Measurements from ENCODE around the gene MLC1. TPM values are rescaled to one million over a fixed set of nuclear protein-coding genes. Genes with fewer than 3 reads are reported as not detected.

The MLC1 gene
- total RNA-seq, 1 donor from 2014 or later, result 29.2 TPM

DNA sequence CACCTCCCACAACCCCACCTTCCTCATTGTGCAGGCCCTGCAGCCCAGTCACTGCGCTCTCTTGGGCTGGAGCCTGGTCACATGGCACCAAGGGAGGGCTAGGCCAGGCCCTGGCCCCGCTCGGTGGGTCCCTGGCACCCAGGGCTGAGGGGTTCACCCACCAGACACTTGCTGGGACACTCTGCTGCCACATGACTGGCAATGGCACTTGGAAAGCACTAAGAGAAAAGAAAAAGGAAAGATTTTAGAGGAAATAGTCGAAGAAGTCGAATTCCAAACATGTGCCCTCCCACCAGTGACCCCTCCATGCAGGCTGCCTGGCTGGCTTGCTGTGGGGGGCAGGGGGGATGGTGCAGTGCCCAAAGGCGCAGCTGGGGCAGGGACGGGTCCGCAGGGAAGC is 14.9 kb downstream of the MLC1 start:
- no peak overlapping the region for H3K27ac ChIP-seq
- H3K4me3 ChIP-seq, result no peak overlapping the region
- DNase-seq (ENCODE audit: extremely low spot score in 2 of 2), result no peak
- H3K36me3 ChIP-seq, result no peaks in the 10 kb centered on the region
- no peaks in the 10 kb centered on the region for H3K9me3 ChIP-seq
- intact Hi-C loops (cut with DNase I), result no loop called here
- TF ChIP-seq POLR2A (IDR thresholded peaks at IDR 0.05) (no peak), POLR2AphosphoS5 (IDR thresholded peaks at IDR 0.05; ENCODE audit: insufficient read depth in 1 of 2, low read depth in 1 of 2) (no peak)
- TF ChIP-seq, protein P1, sequence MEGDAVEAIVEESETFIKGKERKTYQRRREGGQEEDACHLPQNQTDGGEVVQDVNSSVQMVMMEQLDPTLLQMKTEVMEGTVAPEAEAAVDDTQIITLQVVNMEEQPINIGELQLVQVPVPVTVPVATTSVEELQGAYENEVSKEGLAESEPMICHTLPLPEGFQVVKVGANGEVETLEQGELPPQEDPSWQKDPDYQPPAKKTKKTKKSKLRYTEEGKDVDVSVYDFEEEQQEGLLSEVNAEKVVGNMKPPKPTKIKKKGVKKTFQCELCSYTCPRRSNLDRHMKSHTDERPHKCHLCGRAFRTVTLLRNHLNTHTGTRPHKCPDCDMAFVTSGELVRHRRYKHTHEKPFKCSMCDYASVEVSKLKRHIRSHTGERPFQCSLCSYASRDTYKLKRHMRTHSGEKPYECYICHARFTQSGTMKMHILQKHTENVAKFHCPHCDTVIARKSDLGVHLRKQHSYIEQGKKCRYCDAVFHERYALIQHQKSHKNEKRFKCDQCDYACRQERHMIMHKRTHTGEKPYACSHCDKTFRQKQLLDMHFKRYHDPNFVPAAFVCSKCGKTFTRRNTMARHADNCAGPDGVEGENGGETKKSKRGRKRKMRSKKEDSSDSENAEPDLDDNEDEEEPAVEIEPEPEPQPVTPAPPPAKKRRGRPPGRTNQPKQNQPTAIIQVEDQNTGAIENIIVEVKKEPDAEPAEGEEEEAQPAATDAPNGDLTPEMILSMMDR (IDR thresholded peaks at IDR 0.05), result no peak
- no peaks in the 10 kb centered on the region for H3K4me1 ChIP-seq
- no peaks in the 10 kb centered on the region for H3K27me3 ChIP-seq

DNA sequence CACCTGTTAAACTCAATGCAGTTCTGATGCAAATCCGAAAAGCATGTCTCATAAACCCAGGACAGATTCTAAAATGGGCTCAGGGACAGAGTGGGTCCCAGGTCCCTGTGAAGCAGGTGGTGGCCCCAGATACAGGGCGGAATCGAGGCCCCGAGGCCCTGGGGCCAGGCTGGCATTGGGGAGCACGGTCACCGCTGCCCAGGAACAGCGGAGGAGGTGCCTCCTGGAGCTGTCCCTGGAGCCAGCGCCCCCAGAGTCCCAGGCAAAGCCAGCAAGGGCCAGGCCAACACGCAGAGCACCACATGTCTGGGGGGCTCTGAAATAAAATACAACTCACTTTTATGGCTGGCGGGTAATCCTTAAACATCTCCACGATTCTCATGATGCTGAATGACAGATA is 17.1 kb downstream of the MLC1 start:
- Histone ChIP-seq H3K27ac (no peak overlapping the region), H3K36me3 (no peaks in the 10 kb centered on the region), H3K4me3 (no peak overlapping the region), H3K4me1 (no peaks in the 10 kb centered on the region), H3K9me3 (no peaks in the 10 kb centered on the region), H3K27me3 (no peaks in the 10 kb centered on the region)
- intact Hi-C loops (cut with DNase I), result no loop called here
- DNase-seq (ENCODE audit: extremely low spot score in 2 of 2), result no peak
- no peak for TF ChIP-seq POLR2A (IDR thresholded peaks at IDR 0.05)
- TF ChIP-seq, protein P1 (IDR thresholded peaks at IDR 0.05), result no peak

DNA sequence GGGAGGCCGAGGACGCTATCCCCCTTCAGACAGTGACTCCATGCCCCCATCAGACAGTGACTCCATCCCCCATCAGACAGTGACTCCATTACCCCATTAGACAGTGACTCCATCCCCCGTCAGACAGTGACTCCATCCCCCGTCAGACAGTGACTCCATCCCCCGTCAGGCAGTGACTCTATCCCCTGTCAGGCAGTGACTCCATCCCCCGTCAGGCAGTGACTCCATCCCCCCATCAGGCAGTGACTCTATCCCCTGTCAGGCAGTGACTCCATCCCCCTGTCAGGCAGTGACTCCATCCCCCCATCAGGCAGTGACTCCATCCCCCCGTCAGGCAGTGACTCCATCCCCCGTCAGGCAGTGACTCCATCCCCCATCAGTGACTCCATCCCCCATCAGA is 18.0 kb downstream of the MLC1 start:
- intact Hi-C loops (cut with DNase I), result no loop called here
- Histone ChIP-seq H3K4me3 (no peak overlapping the region), H3K4me1 (no peaks in the 10 kb centered on the region), H3K27me3 (no peaks in the 10 kb centered on the region), H3K27ac (no peak overlapping the region), H3K9me3 (no peaks in the 10 kb centered on the region), H3K36me3 (no peaks in the 10 kb centered on the region)
- DNase-seq (ENCODE audit: extremely low spot score in 2 of 2), result no peak
- TF ChIP-seq POLR2A (IDR thresholded peaks at IDR 0.05), result no peak
- no peak for TF ChIP-seq POLR2AphosphoS5 (IDR thresholded peaks at IDR 0.05; ENCODE audit: insufficient read depth in 1 of 2, low read depth in 1 of 2)
- TF ChIP-seq, protein P1 (IDR thresholded peaks at IDR 0.05), result no peak

DNA sequence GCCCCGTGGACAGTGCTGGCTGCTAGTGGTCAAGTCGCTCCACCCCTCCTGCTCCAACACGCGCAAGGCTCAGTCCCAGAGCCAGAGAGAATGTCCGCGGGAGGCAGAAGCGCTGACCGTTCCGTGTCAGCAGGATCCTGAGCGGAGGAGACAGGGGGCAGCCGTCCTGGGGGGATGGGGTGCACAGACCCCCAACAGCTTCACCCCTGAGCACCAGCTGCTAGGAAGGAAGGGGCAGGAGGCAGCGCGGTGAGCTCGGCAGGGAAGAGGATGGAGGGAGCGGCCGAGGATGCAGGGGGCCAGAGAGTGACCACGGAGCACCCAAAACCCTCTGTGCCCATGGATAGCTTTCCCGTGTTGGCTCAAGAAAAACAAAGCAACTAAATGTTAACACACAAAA is 20.8 kb downstream of the MLC1 start:
- H3K4me3 ChIP-seq, result no peak overlapping the region
- TF ChIP-seq POLR2AphosphoS5 (IDR thresholded peaks at IDR 0.05; ENCODE audit: insufficient read depth in 1 of 2, low read depth in 1 of 2) (no peak), POLR2A (IDR thresholded peaks at IDR 0.05) (no peak)
- TF ChIP-seq, protein P1 (IDR thresholded peaks at IDR 0.05), result no peak
- H3K4me1 ChIP-seq, result peaks cover 5% of the 10 kb centered on the region
- no peak for DNase-seq (ENCODE audit: extremely low spot score in 2 of 2)
- no peaks in the 10 kb centered on the region for H3K9me3 ChIP-seq
- no peaks in the 10 kb centered on the region for H3K27me3 ChIP-seq
- H3K27ac ChIP-seq, result no peak overlapping the region
- no peaks in the 10 kb centered on the region for H3K36me3 ChIP-seq
- intact Hi-C loops (cut with DNase I), result no loop called here

DNA sequence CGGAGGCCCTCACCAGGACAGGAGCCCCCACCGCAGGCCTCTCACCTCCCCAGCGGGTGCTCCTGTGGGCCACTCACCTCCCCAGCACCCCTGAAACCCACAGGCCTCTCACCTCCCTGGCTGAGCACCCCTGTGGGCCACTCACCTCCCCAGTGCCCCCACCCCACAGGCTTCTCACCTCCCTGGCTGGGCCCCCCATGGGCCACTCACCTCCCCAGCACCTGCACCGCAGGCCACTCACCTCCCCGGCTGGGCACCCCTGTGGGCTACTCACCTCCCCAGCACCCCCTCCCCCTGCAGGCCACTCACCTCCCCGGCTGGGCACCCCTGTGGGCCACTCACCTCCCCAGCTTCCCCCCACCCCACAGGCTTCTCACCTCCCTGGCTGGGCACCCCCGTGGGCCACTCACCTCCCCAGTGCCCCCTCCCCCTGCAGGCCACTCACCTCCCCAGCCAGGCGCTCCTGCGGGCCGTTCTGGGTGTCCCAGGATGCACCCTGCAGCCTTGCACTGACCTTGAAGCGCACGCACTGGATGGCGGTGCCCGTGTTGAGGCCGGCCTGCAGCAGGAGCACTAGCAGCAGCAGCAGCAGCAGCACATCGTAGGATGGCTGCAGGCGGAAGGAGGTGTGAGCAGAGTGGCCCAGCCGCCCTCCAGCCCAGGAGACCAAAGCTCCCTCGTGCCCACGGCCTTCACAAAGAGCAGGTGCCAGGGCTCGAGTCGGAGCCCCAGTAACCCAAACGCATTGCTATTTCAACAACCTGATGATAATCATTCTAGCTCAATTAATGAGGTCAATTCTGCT is 21.4 kb downstream of the MLC1 start:
- Histone ChIP-seq H3K4me1 (peaks cover 10% of the 10 kb centered on the region), H3K36me3 (no peaks in the 10 kb centered on the region), H3K9me3 (no peaks in the 10 kb centered on the region), H3K27ac (no peak overlapping the region), H3K27me3 (no peaks in the 10 kb centered on the region), H3K4me3 (no peak overlapping the region)
- no peak for DNase-seq (ENCODE audit: extremely low spot score in 2 of 2)
- TF ChIP-seq POLR2A (IDR thresholded peaks at IDR 0.05), result no peak
- TF ChIP-seq, protein P1 (IDR thresholded peaks at IDR 0.05), result no peak
- no peak for TF ChIP-seq POLR2AphosphoS5 (IDR thresholded peaks at IDR 0.05; ENCODE audit: insufficient read depth in 1 of 2, low read depth in 1 of 2)
- intact Hi-C loops (cut with DNase I), result no loop called here
